GM18868 (cell line): ENCODE results near the gene ZNF708.
"Not testable (repeated sequence)": the region's sequence is repeated elsewhere in the genome, so short reads cannot be mapped to it uniquely, and the experiment has no call there.

Experiments used
- ATAC-seq: cut with Tn5 transposase; IDR thresholded peaks from one replicate; pipeline ENCODE4 v1.9.1; 2021; ENCODE audit warnings: mild to moderate bottlenecking, moderate library complexity; ENCODE audit not compliant: unreplicated experiment

ZNF708 gene

GRCh38 chr19:21328885-21329605 is at the start of gene ZNF708:
TSS of gene ZNF708 (minus strand) at chr19:21329410. CDS start at chr19:21329212, 198 bp downstream.
- peak; percentile 100 for ATAC-seq

- no peak for ATAC-seq
These were observed 33.1 kb upstream of the ZNF708 start for GRCh38 chr19:21362291-21362690.

GRCh38 chr19:21358768-21359451 is 29.7 kb upstream of the ZNF708 start, which contains the start of gene ZNF738:
TSS of gene ZNF738 (plus strand) at chr19:21359000. CDS start at chr19:21359141, 141 bp downstream.
- ATAC-seq: peak; percentile 98

GRCh38 chr19:21352830-21353229 is 23.6 kb upstream of the ZNF708 start:
- ATAC-seq: no peak

- not testable (repeated sequence) for ATAC-seq
These were observed 15.6 kb upstream of the ZNF708 start for GRCh38 chr19:21344841-21345240.

- no peak for ATAC-seq
These were observed 6.5 kb upstream of the ZNF708 start for GRCh38 chr19:21335721-21336120.

GRCh38 chr19:21328406-21328805 is 804 bp downstream of the ZNF708 start:
- ATAC-seq: no peak

- no peak for ATAC-seq
These were observed 3.0 kb downstream of the ZNF708 start for GRCh38 chr19:21326169-21326568.

- no peak for ATAC-seq
These were observed 6.2 kb downstream of the ZNF708 start for GRCh38 chr19:21323000-21323399.

- ATAC-seq: no peak
These were observed 6.7 kb downstream of the ZNF708 start for GRCh38 chr19:21322528-21322927.

- no peak for ATAC-seq
These were observed 7.2 kb downstream of the ZNF708 start for GRCh38 chr19:21321996-21322395.

GRCh38 chr19:21321134-21321533 is 8.1 kb downstream of the ZNF708 start:
- ATAC-seq: no peak

GRCh38 chr19:21317821-21318220 is 11.4 kb downstream of the ZNF708 start:
- no peak for ATAC-seq

- ATAC-seq: no peak
These were observed 14.5 kb downstream of the ZNF708 start for GRCh38 chr19:21314676-21315075.

- ATAC-seq: not testable (repeated sequence)
These were observed 16.4 kb downstream of the ZNF708 start for GRCh38 chr19:21312807-21313206.

- no peak for ATAC-seq
These were observed 20.4 kb downstream of the ZNF708 start for GRCh38 chr19:21308773-21309172.

- not testable (repeated sequence) for ATAC-seq
These were observed 22.2 kb downstream of the ZNF708 start for GRCh38 chr19:21306881-21307479.

GRCh38 chr19:21293768-21294167 is 35.4 kb downstream of the ZNF708 start:
- ATAC-seq: not testable (repeated sequence)

GRCh38 chr19:21269813-21270212 is 59.4 kb downstream of the ZNF708 start:
- no peak for ATAC-seq

- ATAC-seq: no peak
These were observed 64.3 kb downstream of the ZNF708 start for GRCh38 chr19:21264891-21265290.

GRCh38 chr19:21264416-21264815 is 64.8 kb downstream of the ZNF708 start:
- no peak for ATAC-seq
